OCI-LY1 (cell line): ENCODE measurements around the gene MAP3K9.

Experiments
- CTCF ChIP-seq: fragments of 200-600 bp; sonication (generic), shearing (Covaris generic); IDR thresholded peaks from 2 replicates; pipeline ENCODE4 v1.5.1; 2017; ENCODE audit warnings: mild to moderate bottlenecking, antibody characterized with exemption, low read length, moderate library complexity, mixed read lengths
- EZH2 ChIP-seq: fragments of 200-600 bp; sonication (generic), shearing (Covaris generic); IDR thresholded peaks from 2 replicates; pipeline ENCODE4 v1.8.0; 2017; ENCODE audit warnings: borderline replicate concordance, mixed run types, mild to moderate bottlenecking, antibody characterized with exemption, low read length, moderate library complexity, mixed read lengths

- no peak for TF ChIP-seq CTCF
- no peak for TF ChIP-seq EZH2
Measured at GRCh38 chr14:70808416-70809224, 693 bp downstream of the MAP3K9 start.
